GM21528 (cell line): ENCODE measurements around the gene C2orf74.
"Not testable (repeated sequence)": the region's sequence is repeated elsewhere in the genome, so short reads cannot be mapped to it uniquely, and the experiment has no call there.

Experiments used
- ATAC-seq: cut with Tn5 transposase; IDR thresholded peaks from one replicate; pipeline ENCODE4 v1.9.1; 2021; ENCODE audit warnings: mild to moderate bottlenecking, moderate library complexity; ENCODE audit not compliant: unreplicated experiment, low FRiP score

Gene C2orf74

DNA sequence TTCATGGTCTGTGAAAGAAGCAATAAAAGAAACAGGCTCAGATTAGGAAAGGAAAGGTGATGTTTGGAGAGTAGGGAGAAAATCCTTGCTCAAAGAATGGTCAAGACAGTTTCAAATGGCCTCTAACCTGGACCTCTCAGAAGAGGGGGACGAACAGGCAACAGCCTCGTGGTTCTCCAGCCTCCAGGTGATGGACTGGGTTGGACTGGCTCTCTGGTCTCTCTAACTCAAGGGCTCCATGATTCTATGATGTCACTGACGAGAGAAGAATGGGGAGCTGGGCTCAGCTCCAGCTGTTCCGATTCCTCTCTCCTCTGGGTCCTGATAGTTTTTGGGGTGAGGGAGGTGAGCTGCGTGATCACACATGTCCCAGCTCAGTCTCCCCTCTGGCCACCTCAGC lies at the start of gene C2orf74:
Gene C2orf74, plus strand, starts transcription at position 301 of the 400 bp plus-strand sequence. CDS start 327 bp downstream, outside the sequence.
- no peak for ATAC-seq

DNA sequence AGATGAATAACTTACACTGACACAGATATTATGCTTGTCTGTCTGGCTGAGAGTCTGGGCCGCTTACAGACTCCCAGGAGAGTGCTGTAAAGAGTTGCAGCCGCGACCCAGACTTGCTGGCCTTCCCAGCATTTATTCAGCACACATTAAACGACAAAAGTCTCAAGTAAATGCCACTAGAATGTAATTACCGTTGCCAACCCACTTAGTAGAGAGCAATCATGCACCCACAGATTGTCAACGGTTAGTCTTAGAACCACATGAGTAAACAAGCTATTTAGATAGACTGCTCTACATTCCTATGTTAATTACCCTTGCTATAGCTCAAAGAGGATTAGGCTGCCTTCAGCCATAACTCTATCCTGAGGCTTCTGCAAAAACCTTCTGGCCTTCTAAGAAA lies 47.8 kb upstream of the C2orf74 start:
- no peak for ATAC-seq

DNA sequence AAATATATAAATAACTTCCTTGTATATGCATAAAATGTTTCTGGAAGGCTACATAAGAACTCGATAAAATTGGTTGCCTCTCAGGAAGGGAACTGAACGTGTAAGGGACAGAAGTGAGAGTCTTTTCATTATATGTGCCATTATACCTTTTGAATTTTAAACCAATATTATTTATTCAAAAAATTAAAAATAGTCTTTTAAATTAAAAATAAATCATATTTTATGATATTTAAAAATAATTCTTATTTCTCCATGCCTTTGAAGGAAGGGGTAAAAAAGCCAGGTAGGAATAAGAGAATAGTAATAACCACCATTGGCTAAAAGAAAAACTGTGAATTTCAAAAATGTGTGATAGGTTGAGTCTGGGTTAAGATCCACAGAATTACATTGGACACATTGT lies 45.7 kb upstream of the C2orf74 start:
- ATAC-seq, result no peak

DNA sequence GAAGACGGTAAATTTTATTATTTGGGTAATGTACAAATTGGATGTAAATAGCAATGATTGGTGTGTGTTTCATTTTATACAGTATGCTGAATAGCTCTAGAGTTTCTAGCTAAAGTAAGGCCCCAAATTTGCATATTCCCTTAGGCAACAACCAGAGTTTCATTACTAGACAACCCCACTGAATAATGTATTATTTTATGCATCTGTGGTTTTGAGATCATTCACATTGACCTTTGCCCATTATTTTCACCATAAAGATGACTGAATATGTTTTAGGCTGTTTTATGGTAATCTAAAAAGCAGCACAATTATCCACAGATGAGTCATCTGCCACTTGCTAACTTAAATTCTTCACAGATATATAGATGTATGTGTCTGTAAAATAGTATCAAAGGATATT lies 44.5 kb upstream of the C2orf74 start:
- ATAC-seq, result no peak

DNA sequence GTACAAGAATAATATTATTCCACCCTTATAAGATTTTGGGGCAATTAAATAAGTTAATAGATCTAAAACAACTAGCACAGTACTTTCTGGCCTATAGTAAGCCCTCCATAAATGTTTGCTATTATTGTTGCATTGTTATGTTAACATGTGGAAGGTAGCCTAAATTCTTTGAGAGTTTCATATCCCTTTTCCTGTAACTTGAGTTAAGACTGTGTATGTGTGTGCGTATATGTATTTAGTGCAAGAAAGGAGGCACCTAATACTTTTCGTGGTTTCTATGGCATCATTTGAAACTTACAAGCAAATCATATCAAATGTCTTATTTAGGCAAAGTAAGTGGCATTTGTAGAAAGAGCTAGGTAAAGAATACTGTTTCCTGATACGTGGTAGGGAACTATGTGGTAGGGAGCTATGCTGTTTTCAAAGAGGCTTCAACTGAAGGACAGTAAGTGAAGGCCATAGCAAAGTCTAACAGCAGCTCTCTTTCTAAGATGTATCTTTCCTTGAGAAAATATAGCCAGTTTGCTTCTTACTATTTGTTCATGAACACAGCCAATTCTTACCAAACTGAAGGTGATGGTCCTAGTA lies 36.8 kb upstream of the C2orf74 start:
- no peak for ATAC-seq

DNA sequence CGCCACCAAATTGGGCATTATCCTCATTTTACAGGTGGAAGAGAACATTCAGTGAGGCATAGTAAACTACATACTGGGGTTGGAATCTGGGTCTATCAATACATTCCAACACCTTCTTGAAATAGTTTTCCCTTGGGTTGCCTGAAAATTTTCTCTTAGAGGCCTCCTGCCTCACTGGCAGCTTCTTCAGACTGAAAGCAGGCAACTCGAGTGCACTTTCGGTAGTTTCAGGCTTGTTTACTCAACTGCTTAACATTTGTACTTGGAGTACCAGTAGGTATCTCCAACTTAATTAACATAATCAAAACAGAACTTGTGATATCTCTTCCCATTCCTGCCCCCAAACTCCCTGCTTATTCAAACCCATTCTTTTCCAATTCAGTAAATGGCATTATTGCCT lies 36.2 kb upstream of the C2orf74 start:
- ATAC-seq, result no peak

DNA sequence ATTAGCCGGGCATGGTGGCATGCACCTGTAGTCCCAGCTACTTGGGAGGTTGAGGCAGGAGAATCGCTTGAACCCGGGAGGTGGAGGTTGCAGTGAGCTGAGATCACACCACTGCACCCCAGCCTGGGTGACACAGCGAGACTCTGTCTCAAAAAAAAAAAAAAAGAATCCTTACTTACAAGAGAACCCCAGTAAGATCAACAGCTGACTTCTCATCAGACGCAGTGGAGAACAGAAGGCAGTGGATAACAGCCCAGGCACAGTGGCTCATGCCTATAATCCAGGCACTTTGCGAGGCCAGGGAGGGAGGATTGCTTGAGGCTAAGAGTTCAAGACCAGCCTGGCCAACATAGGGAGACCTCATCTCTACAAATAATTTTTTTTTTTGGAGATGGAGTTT lies 33.9 kb upstream of the C2orf74 start:
- ATAC-seq, result not testable (repeated sequence)

DNA sequence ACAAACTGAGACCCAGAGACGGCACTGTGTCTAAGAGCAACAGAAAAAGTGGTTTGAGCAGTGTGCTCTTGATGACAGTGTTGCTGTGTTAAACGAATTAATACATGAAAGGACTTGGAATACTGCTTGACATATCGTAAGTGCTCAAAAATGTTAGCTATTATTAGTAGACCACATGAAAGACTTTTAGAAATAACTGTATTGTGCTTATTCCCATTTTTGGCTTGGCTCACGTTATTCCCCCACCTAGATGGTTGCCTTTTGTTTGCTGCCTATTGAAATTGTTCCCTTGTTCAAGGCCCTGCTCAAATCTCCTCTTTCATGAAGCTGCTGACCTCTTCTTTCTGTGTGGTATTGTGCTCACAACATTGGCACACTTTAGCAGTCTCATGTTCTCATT lies 27.8 kb upstream of the C2orf74 start:
- ATAC-seq, result no peak

DNA sequence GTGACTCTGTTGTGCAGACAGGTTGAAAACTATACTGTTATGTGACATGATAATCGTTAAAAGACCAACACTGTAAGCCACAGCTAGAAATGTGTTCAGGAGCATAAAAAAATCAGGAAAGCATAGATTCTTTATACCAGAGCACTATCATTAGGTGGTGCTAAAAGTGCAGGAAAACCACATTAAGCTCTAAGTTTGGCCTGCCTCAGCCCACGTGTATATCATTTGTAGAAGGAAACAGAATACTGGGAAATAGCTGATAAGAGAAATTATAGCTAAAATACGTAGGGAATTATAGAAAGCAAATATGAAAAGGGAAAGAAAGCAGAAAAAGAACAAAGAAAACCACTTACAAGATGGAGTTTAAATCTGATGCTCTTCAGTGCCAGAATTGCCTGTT lies 26.5 kb upstream of the C2orf74 start:
- ATAC-seq, result no peak

DNA sequence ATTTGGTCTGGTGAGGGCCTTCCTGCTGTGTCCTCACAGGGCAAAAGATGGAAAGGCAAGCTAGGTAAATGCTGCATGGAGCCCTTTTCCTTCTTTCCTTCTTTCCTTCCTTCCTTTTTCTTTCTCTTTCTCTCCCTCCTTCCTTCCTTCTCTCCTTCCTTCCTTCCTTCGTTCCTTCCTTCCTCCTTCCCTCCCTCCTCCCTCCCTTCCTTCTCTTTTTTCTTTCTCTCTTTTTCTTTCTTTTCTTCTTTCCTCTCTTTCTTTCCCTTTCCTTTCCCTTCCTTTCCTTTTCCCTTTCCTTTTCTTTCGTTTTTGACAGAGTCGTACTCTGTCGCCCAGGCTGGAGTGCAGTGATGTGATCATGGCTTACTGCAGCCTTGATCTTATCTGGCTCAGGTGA lies 23.1 kb upstream of the C2orf74 start:
- no peak for ATAC-seq

DNA sequence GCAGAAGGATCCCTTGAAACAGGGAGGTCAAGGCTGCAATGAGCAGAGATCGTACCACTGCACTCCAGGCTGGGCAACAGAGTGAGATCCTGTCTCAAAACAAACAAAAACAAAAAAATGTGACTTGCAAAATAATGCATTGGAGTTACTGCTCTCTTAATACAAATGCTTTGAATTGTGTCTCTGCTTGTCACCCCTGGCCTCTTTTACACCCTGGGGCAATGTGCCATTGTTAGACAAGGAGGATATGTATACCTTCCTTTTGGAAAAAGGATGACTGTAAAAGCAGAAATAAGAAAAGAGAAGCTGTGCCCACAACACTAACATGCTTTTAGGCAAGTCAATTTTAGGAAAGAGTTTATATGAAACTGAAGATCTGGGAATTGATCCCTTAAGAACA lies 20.8 kb upstream of the C2orf74 start:
- ATAC-seq, result no peak

DNA sequence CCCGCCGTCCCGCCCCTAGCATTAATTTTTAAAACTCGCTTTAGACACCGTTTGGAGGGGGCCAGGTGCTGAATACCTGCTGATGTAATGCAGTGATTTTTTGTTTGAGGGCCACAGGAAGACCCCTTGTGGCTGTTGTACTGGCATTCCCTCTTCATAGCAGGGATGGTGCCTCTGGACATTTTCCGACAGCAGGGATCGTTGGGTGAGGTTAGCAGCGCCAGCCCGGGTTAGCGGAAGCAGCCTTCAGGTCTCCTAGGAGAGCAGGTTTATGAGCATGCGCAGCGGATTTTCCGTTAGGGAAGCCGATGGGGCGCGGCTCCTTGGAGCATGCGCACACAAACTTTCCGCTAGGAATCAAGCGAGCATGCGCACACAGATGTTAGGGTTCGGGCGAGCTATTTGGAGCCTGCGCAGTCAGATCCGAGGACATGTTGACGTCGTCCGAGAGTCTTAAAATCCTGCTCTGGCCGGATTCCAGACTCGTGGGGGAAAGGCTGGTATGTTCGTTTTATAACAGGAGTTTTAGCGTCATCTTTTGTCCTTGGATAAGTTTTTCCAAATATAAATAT lies 17.2 kb upstream of the C2orf74 start:
- ATAC-seq, result peak; percentile 90

DNA sequence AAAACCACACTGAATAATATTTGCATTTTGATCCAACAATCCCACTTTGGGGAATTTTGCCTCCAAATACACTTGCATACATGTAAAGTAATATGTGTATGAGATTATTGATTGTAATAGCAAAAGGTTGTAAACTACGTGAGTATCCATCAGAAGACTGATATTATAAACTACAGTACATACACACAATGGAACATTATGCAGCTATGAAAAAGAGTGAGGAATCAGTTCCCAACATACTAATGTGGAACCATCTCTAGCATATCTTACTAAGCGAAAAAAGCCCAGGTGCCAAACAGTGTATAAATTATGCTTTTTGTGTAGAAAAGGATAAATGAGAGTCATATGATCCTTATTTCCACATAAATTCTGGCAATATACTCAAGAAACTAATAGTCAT lies 16.0 kb upstream of the C2orf74 start:
- no peak for ATAC-seq

DNA sequence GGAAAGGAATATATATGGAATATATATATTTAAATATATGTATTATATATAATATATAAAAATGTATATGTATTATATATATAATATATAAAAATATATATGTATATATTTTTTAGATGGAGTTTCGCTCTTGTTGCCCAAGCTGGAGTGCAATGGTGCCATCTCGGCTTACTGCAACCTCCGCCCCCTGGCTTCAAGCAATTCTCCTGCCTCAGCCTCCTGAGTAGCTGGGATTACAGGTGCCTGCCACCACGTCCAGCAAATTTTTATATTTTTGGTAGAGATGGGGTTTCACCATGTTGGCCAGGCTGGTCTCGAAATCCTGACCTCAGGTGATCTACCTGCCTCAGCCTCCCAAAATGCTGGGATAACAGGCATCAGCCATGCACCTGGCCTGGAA lies 13.9 kb upstream of the C2orf74 start:
- not testable (repeated sequence) for ATAC-seq

DNA sequence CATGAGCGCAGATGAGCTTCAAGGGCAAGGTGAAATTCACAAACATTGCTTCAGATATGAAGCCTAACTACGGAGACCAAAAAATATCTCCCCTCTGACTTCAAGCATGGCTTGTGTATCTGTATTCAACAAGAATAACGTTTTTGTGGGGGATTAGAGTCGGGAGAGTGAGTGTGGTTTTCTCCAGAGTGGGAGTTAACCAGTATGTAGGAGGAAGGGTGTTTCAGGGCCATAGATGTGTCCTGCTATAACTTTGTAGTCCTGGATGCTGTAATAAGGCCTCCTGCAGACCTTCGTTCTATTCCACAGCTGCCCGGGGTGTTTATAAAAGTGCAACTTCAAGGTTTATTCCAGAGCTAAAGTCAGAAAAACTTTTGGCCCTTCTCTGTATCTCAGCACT lies 12.9 kb upstream of the C2orf74 start:
- no peak for ATAC-seq

DNA sequence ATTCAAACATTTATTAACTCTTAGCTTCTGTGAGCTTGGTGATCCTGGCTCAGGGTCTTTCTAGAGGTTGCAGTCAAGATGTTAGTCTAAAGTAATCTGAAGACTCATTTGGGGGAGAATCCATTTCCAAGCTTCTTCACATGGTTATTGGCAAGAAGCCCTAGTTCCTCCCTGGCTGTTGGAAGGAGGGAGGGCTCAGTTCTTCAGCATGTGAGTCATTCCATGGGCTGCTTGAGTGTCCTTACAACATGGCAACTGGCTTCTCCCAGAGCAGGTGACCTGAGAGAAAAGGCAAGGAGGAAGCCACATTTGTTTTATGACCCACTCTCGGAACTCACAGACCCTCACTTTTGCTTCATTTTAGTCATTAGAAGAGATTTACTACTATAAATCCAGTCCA lies 10.6 kb upstream of the C2orf74 start:
- no peak for ATAC-seq

DNA sequence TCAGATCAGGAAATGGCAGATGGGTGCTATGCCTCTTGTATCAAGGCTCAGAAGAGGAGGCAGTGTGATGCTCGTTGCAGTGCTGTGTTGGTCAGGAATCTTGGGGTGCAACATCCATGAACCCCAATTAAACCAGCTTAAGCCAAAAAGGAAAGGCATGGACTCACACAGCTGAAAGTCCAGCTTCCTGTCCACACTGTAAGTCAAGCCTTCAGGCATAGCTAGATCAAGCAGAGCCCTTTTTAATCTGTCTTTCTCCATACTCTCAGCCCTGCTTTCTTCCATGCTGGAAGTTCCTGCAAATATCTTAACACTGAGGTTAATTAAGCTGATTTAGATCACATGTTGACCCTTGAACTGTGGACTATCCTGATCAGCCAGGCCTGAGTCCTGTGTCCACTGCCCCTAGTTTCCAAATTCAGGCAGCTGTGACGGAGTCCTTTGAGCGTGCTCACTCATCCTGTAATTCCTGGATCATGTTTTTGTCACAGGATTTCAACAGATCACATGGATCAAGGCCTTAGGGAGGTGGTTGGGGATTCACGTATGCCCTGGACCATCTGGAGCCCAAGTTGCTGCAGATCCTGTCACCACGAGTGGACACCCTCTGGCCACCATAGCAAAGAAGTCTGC lies 4.5 kb upstream of the C2orf74 start:
- no peak for ATAC-seq

DNA sequence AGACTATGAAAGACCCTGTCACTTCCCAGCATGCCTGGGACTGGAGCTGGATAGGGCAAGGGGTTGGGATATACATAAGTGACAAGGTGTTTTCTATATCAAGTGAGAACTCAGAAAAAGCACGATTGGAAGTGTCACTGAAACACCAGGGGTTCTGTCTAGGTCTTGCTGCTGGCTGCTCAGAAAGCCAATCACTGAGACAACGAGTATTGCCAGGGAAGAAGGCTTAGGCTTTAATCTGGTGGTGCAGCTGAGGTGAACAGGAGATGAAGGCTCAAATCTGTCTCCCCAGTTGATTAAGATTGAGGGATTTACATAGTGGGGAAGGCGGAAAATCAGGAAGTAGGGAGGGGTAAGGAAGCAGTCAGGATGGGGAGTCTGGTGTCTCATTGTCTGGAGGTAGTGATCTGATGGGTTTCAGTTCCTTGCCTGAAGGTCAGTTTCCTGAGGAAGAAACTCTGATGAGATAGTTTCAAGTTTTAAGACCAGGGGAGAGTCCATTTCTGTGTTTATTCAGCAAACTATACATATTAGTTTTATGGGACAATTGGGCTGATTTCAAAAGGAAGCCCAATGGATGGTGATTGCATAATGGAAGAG lies 3.5 kb upstream of the C2orf74 start:
- no peak for ATAC-seq

DNA sequence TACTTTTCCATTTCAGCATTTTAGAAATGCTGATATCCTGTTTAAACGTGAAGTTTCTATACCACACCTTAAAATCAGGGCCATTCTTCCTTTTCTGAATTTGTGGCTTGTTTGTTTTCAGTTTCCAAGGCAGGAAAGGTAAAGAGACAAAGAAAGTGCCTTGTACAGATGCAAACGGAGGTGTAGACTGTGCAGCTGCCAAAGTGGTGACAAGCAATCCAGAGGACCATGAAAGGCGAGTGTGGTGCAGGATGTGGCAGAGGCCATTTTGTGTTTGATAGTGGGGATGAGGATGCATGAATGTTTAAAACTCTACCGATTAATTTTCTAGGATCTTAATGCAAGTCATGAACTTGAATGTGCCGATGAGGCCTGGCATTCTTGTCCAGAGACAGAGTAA lies 733 bp downstream of the C2orf74 start:
- no peak for ATAC-seq

DNA sequence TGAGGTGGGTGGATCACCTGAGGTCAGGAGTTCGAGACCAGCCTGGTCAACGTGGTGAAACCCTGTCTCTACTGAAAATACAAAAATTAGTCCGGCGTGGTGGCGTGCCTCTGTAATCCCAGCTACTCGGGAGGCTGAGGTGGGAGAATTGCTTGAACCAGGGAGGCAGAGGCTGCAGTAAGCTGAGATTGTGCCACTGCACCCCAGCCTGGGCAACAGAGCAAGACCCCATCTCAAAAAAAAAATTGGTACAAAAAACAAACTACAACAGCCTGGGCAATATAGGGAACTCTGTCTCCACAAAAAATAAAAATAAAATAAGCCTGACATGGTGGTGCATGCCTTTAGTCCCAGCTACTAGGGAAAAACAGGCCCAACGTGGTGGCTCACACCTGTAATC lies 3.1 kb downstream of the C2orf74 start:
- not testable (repeated sequence) for ATAC-seq

DNA sequence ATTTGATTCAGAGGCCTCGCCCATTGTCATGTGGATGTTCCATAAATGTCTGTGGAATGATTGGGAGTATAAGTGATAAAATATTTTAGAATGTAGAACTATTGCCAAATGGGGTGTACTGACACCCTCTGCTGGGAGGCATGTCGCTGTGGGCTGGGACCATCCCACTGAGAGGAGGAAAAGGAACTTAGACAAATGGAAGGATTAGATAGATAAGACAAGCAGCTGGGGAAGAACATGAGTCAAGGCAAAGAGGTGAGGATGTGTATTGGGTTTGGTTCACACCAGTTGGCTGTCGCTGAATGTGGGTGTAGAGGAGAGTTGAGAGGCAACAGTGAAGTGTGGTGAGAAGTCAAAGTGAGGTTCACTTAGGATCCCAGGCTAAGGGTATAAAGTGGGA lies 4.0 kb downstream of the C2orf74 start:
- no peak for ATAC-seq

DNA sequence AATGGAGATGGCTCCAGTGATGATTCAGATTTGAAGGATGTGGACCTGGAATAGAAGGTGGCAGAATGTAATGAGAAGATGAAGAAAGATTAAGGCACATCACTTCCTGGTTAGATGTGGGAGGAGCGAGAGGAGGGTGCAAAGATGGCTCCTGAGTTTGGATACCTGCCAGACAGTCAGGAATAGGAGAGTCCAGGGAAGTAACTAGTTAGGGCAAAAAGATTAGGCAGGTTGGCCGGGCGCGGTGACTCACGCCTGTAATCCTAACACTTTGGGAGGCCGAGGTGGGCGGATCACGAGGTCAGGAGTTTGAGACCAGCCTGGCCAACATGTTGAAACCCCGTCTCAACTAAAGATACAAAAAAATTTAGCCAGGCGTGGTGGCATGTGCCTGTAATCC lies 5.6 kb downstream of the C2orf74 start:
- ATAC-seq, result no peak
